Activated naive CD4-positive, alpha-beta T cell treated with anti-CD3 and anti-CD28 coated beads for 36 hours (primary cell): ENCODE results near the gene NRG4. TPM values are rescaled to one million over a fixed set of nuclear protein-coding genes. Genes with fewer than 3 reads are reported as not detected.
"Not testable (repeated sequence)": the region's sequence is repeated elsewhere in the genome, so short reads cannot be mapped to it uniquely, and the experiment has no call there.

Experiments used
- CTCF ChIA-PET: fragments of 350-600 bp; sonication (Branson Sonifier 250); formaldehyde crosslinking; loops from one replicate; lab custom pipeline; 2021; ENCODE audit warnings: antibody characterized with exemption; lab: Charles Lee
- DNase-seq: peaks from one replicate; pipeline ENCODE4 v3.0.0-alpha.2; 2020
- H3K27ac Mint-ChIP-seq: one replicate; pipeline ENCODE4 v1.8.0; 2021; ENCODE audit warnings: mild to moderate bottlenecking, mixed read lengths
- H3K27me3 Mint-ChIP-seq: one replicate; pipeline ENCODE4 v1.8.0; 2021; ENCODE audit warnings: low read depth, mixed read lengths
- H3K36me3 Mint-ChIP-seq: one replicate; pipeline ENCODE4 v1.8.0; 2021; ENCODE audit warnings: low read depth, mixed read lengths
- H3K4me1 Mint-ChIP-seq: one replicate; pipeline ENCODE4 v1.8.0; 2021; ENCODE audit warnings: low read depth, mixed read lengths
- H3K4me3 Mint-ChIP-seq: one replicate; pipeline ENCODE4 v1.8.0; 2021; ENCODE audit warnings: mild to moderate bottlenecking, moderate library complexity, mixed read lengths
- H3K9me3 Mint-ChIP-seq: one replicate; pipeline ENCODE4 v1.8.0; 2021; ENCODE audit warnings: mixed read lengths
- intact Hi-C: fragments of 100-400 bp; cut with micrococcal nuclease; formaldehyde crosslinking; loops from one replicate; pipeline ENCODE4 v1.15.1; 2023
- total RNA-seq, 2 experiments: library from RNA; stranded (reverse); gene quantifications; one replicate each; pipeline ENCODE4 v1.2.3, GENCODE V29; 2021

Gene NRG4
- total RNA-seq: not detected

DNA sequence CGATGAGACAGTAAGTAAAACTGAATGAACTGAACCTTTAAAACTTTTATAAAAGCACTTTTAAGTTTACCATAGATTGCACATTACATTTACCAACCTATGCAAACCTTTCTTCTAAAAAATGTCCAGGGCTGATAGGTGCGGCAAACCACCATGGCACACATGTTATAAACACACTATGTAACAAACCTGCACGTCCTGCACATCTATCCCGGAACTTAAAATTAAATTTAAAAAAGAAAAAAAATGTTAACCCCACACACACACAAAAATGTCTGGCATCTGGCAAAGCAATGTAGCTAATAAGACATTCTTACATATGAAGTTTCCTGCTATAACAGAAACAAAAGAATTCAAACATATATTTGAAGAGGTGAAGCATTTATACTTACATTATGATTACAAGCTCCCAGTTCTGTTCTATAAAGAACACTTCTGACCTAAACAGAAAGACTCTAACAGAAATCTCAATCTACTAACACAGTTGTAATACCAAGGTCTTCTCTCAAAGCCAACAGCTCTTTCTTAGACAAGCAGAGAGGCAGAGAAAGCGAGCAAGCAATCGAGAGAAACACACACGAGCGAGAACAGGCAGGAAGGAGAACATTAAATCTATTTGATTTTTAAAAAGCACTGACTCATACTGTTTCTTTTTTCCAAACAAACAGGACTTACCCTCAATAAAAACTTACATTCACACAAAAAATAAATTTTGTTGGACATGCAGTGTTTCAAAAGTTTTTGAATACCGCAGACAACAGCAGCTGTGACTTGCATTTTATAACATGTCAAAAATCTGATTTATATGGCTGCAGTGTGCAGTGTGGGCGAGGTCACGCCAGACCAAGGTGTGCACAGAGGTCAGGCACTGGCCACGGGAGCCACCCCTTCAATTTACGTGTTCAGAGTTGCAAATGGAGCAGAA, at the start of gene NRG4:
NRG4 (minus strand) TSS at position 798 of the 925 bp plus-strand sequence. CDS start 1,194 bp downstream, outside the sequence.
- peaks cover 9% of the 10 kb centered on the region for H3K9me3 Mint-ChIP-seq
- no peak within 1 kb of the TSS for H3K27ac Mint-ChIP-seq
- no peak for DNase-seq
- peak within 1 kb of the TSS; percentile 10 for H3K4me3 Mint-ChIP-seq
- peaks cover 2% of the 10 kb centered on the region for H3K4me1 Mint-ChIP-seq
- intact Hi-C loops: no loop called here
- H3K36me3 Mint-ChIP-seq: peaks cover 3% of the 10 kb centered on the region
- H3K27me3 Mint-ChIP-seq: peaks cover 13% of the 10 kb centered on the region
- CTCF ChIA-PET: interaction anchor here (1.0 to 1.4 kb wide), 2 partner anchors 45 to 47 kb away, joined by 3 to 4 read pairs; partner anchors contain the start of gene TMEM266

DNA sequence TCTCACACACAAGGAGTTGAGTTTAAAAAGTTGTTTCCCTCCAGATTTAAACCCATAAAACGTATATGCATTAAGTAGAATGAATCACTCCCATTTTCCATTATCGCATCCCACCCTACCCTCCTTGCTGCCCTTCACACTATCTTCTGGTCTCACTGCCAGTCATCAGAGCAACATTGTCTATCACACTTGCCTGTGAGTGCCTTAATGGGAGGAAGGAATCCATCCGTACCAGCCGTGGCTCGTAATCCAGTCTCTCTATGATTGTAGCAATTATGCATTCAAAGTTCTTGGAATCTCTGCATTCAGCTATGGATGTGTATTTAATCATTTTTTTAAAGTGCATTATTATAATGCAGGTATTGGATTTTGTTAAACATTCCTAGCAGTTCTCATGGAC, 49.5 kb upstream of the NRG4 start:
- Mint-ChIP-seq H3K4me1 (peaks cover 34% of the 10 kb centered on the region), H3K9me3 (no peaks in the 10 kb centered on the region), H3K4me3 (no peak overlapping the region), H3K27me3 (peaks cover 49% of the 10 kb centered on the region), H3K36me3 (no peaks in the 10 kb centered on the region), H3K27ac (no peak overlapping the region)
- DNase-seq: no peak
- intact Hi-C loops: no loop called here
- CTCF ChIA-PET: interaction anchor here (7.3 to 8.3 kb wide), 2 partner anchors 78 to 88 kb away, joined by 79 to 199 read pairs; no protein-coding TSS in a partner anchor

DNA sequence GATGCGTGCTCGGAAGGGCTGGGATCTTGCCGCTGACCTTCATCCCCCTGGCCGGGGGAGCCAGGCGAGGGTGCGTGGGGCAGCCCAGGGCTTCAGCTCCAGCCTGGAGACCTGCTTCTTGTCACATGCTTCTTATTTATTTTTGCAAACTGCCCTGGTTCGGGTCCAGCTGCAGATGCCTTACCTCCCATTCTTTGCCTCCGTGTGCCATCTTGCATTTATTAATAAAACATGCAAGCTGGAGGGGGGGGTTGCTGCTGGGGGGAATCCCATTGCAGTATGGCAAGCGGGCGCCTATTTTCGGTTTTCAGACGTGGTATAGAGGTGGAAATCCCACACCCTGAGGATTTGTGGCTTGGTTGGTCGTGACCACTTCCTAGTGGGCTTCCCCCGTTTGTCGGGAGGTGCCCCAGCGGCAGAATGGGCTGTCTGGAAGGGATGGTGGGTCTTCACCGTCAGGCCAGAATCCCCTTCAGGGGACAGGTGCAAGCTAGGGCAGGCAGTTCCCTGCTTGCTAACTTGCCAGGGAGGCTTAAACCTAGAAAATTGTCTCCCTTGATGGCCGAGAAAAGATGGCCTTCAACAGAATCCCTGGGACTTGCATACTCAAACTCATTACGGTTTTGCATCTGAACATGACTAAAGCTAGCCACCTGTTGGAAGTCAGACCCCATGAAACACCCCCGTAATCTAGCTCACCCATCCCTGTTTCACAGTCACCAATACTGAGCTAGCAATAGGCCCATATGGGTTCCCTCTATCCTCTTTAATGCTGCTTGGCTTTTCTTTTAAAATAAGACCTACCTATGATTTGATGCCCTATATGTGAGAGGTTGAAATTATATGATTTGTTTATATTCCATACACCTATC, 48.1 kb upstream of the NRG4 start:
- peaks cover 34% of the 10 kb centered on the region for H3K4me1 Mint-ChIP-seq
- intact Hi-C loops: no loop called here
- CTCF ChIA-PET: interaction anchor here (1.1 to 8.3 kb wide), 4 partner anchors 43 to 135 kb away, joined by 3 to 199 read pairs (median 42); no protein-coding TSS in a partner anchor

GRCh38 chr15:76059320-76060117, 47.3 kb upstream of the NRG4 start, which contains the start of gene TMEM266:
Gene TMEM266 (plus strand): TSS chr15:76059985. CDS start chr15:76134264, 74,279 bp downstream.
- Mint-ChIP-seq H3K27me3 (peaks cover 37% of the 10 kb centered on the region), H3K36me3 (no peaks in the 10 kb centered on the region), H3K4me3 (peak within 1 kb of the TSS; percentile 63), H3K9me3 (no peaks in the 10 kb centered on the region), H3K4me1 (peaks cover 30% of the 10 kb centered on the region), H3K27ac (no peak within 1 kb of the TSS)
- DNase-seq: peak; percentile 15
- CTCF ChIA-PET: interaction anchor here (0.6 to 8.3 kb wide), 6 partner anchors 25 to 90 kb away, joined by 3 to 199 read pairs (median 4); partner anchors contain the start of gene NRG4
- intact Hi-C loops: loop anchor here (10.0 kb wide), 1 partner anchor 335 kb away; a partner anchor contains a TSS

More for the DNA sequence above, 48.1 kb upstream of the NRG4 start:
- H3K27ac Mint-ChIP-seq: no peak overlapping the region
- peak; percentile 61 for DNase-seq
- H3K9me3 Mint-ChIP-seq: no peaks in the 10 kb centered on the region
- peak overlapping the region; percentile 63 for H3K4me3 Mint-ChIP-seq
- peaks cover 44% of the 10 kb centered on the region for H3K27me3 Mint-ChIP-seq
- no peaks in the 10 kb centered on the region for H3K36me3 Mint-ChIP-seq

DNA sequence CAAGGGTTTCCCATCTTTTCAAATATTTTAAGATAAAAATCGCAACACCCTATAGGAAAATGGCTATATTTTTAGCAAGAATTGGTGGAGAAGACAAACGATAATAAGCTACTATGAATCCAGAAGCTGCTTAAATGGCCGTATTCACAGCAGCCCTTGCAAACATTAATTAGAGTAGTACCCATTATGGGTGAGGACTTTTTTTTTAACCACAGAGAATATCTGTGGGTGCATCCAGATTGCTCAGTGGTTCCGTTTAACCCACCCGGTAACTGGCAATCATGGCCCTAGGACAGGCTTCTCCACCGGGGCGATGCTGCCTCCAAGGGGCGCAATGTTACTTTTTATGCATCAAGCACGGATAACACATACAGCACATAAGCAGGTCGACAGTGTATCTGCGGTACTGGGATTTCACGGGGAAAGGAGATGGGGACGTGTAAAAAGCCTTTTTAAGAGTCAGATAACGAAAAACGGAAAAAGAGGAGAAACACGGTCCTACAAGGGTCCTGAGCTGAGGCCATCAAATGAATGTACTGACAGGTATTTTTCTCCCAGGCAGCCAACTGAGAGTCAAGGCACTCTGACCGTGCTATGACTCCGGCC, 46.6 kb upstream of the NRG4 start:
- H3K27ac Mint-ChIP-seq: no peak overlapping the region
- intact Hi-C loops: loop anchor here (10.0 kb wide), 1 partner anchor 334 kb away; a partner anchor contains a TSS
- peaks cover 39% of the 10 kb centered on the region for H3K27me3 Mint-ChIP-seq
- no peaks in the 10 kb centered on the region for H3K36me3 Mint-ChIP-seq
- H3K9me3 Mint-ChIP-seq: no peaks in the 10 kb centered on the region
- CTCF ChIA-PET: interaction anchor here (0.6 to 8.3 kb wide), 7 partner anchors 24 to 91 kb away, joined by 3 to 199 read pairs (median 4); partner anchors contain the start of gene NRG4
- H3K4me1 Mint-ChIP-seq: peaks cover 30% of the 10 kb centered on the region
- H3K4me3 Mint-ChIP-seq: peak overlapping the region; percentile 57
- peak; percentile 67 for DNase-seq

GRCh38 chr15:76057332-76058000, 45.2 kb upstream of the NRG4 start:
- no peak overlapping the region for H3K27ac Mint-ChIP-seq
- CTCF ChIA-PET: interaction anchor here (0.6 to 8.3 kb wide), 15 partner anchors 8 to 1818 kb away, joined by 3 to 199 read pairs (median 3); partner anchors contain the start of gene NRG4
- intact Hi-C loops: loop anchor here (1.0 to 10.0 kb wide), 4 partner anchors 82 to 333 kb away; a partner anchor contains a TSS
- peaks cover 29% of the 10 kb centered on the region for H3K4me1 Mint-ChIP-seq
- peak; percentile 62 for DNase-seq
- no peaks in the 10 kb centered on the region for H3K36me3 Mint-ChIP-seq
- peaks cover 34% of the 10 kb centered on the region for H3K27me3 Mint-ChIP-seq
- H3K9me3 Mint-ChIP-seq: no peaks in the 10 kb centered on the region
- no peak overlapping the region for H3K4me3 Mint-ChIP-seq

DNA sequence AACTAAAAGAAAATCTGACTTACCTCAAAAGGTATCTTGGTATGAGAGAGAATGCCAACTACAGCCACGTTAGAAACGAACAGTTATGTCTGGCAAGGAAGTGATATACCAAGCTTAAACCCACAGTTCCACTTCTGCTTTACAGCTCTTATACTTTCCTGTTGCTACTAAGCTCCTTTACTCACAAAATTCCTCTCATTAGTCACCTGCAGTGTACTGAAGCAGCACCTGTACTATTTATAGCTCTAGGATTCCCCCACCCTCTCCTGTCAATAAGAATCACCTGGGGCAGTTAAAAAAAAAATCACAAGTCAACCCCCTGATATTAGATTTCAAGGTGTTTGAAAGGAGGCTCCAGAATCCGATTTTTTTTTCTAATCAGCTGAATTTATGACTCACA, 44.7 kb upstream of the NRG4 start:
- intact Hi-C loops: loop anchor here (1.0 to 10.0 kb wide), 4 partner anchors 82 to 332 kb away; a partner anchor contains a TSS
- DNase-seq: no peak
- CTCF ChIA-PET: interaction anchor here (0.6 to 8.3 kb wide), 13 partner anchors 9 to 1818 kb away, joined by 3 to 199 read pairs (median 4); partner anchors contain the start of gene NRG4
- Mint-ChIP-seq H3K4me3 (no peak overlapping the region), H3K27ac (no peak overlapping the region), H3K9me3 (no peaks in the 10 kb centered on the region), H3K4me1 (peaks cover 27% of the 10 kb centered on the region), H3K36me3 (no peaks in the 10 kb centered on the region), H3K27me3 (peaks cover 31% of the 10 kb centered on the region)

- DNase-seq, H3K9me3 Mint-ChIP-seq, H3K27ac Mint-ChIP-seq, H3K4me3 Mint-ChIP-seq, H3K36me3 Mint-ChIP-seq: not testable (repeated sequence)
- intact Hi-C loops: loop anchor here (10.0 kb wide), 1 partner anchor 329 kb away; a partner anchor contains a TSS
- Mint-ChIP-seq H3K27me3 (peaks cover 17% of the 10 kb centered on the region), H3K4me1 (peaks cover 24% of the 10 kb centered on the region)
- CTCF ChIA-PET: interaction anchor here (1.6 kb wide), 1 partner anchor 85 kb away, joined by 5 read pairs; no protein-coding TSS in a partner anchor
Measured at GRCh38 chr15:76054201-76054600, 42.0 kb upstream of the NRG4 start.

- peaks cover 14% of the 10 kb centered on the region for H3K9me3 Mint-ChIP-seq
- H3K36me3 Mint-ChIP-seq: no peaks in the 10 kb centered on the region
- CTCF ChIA-PET: interaction anchor here (1.4 kb wide), 1 partner anchor 18 kb away, joined by 4 read pairs; no protein-coding TSS in a partner anchor
- no peaks in the 10 kb centered on the region for H3K4me1 Mint-ChIP-seq
- H3K4me3 Mint-ChIP-seq: no peak overlapping the region
- H3K27ac Mint-ChIP-seq: no peak overlapping the region
- intact Hi-C loops: no loop called here
- no peak for DNase-seq
- H3K27me3 Mint-ChIP-seq: peaks cover 15% of the 10 kb centered on the region
Measured at GRCh38 chr15:76038512-76038911, 26.3 kb upstream of the NRG4 start.

DNA sequence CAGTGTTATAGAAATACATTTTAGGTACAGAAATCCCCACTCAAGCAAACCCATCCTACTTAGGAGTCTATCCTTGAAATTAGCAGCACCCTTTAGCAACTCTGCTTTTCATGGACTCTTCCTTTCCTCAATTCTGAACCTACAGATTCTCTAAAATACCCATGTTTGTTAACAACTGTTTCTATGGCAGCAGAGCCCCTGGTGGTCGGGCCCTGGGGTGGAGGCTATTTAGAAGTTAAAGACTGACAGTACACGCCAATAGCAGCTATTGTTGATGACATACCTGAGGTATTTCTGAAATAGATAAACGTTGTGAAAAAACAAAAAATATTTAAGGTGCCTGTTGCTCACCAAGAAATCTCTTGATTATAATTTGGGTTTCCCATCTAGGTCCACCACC, 23.4 kb upstream of the NRG4 start:
- intact Hi-C loops: no loop called here
- H3K27me3 Mint-ChIP-seq: peaks cover 14% of the 10 kb centered on the region
- CTCF ChIA-PET: no interaction called here
- no peak overlapping the region for H3K27ac Mint-ChIP-seq
- no peaks in the 10 kb centered on the region for H3K36me3 Mint-ChIP-seq
- H3K9me3 Mint-ChIP-seq: no peaks in the 10 kb centered on the region
- no peak overlapping the region for H3K4me3 Mint-ChIP-seq
- DNase-seq: no peak
- H3K4me1 Mint-ChIP-seq: no peaks in the 10 kb centered on the region
